Measurements from ENCODE around the gene MID1.

MID1 gene

DNA sequence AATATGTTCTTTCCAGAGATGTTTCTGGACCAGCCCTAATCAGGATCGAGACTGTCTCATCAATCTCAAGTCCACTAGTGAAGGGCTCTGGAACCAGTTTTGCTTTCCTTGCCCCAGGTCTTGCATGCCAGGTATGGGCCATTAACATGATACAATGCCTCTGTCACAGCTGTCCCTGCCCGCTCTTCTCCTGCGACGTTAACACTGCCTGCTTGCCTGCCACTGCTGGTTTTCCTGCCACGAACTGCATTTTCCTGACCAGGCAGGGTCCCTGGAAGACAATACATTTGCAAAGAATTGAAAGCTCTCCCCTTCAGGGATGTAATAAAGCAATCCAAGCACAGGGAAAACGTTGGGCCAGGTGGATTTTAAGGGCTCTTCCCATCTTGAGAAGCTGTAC lies 200.3 kb downstream of the MID1 start:
- no peak for FAIRE-seq

DNA sequence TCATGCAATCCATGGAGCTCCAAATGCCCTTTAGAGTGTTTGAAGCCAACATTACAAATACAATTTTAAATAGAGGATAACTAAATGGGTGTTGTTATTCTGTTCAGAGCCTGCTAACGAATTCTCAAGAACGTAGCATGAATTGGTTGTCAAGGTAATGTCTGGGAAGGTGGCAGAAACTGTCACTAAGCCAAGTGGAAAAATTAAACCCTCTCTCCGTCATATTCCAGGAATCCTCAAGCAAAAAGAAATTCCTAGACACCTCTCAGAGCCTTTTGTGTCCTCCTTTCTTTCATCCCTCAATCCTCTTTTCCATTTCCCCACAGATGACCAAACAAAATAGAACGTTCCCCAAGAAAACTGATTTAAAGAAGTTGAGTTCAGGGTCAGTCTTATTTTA lies 204.0 kb downstream of the MID1 start:
- FAIRE-seq: no peak

DNA sequence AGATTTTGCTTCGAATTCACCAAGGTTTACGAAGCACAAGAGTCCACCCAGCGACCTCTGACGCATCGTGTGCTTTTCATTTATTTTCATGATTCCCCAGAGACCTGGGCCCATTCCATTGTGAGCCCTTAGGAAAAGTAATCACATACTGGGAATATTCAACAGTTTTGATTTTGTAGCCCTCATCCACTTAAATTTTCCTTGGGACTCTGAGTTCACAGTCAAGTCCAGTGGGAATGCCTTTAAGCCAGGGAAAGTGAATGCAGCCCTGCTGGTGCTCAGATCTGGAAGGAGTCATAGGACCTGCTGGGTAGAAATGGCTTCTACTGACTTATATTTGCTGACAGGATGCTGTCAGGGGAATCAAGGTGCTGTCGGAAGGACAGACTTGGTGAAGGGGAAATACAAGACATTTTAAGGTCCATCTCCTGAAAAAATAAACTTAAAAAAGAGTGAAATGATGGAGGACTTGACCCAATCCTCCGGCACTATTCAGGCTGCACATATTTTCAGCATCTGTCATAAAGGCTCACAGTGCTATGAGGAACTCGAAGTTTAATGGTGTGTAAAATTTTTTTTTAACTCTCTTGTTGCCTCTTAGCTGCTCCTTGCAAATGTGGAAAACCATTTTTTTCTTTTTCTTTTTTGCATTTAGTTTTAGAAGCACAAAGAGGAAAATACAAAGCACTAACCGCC lies 204.9 kb downstream of the MID1 start:
- FAIRE-seq: no peak

DNA sequence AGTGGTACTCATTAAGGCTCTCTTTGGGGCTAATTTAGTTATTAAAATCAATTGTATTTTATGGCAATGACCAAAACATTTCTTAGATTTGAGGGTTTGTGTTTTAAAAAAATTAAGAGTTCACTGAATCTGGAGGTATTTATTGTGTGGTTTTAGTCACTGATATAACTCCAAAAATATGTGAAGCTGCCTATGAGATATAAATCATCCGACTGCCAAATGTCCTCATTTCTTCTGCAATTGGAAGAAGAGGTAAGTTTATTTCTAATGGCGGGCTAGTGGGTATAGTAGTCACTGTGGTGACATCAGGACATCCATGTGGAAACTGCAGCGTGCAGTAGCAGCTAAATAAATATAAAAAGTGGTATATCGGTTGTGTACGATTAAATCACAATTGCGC lies 205.5 kb downstream of the MID1 start:
- no peak for FAIRE-seq

DNA sequence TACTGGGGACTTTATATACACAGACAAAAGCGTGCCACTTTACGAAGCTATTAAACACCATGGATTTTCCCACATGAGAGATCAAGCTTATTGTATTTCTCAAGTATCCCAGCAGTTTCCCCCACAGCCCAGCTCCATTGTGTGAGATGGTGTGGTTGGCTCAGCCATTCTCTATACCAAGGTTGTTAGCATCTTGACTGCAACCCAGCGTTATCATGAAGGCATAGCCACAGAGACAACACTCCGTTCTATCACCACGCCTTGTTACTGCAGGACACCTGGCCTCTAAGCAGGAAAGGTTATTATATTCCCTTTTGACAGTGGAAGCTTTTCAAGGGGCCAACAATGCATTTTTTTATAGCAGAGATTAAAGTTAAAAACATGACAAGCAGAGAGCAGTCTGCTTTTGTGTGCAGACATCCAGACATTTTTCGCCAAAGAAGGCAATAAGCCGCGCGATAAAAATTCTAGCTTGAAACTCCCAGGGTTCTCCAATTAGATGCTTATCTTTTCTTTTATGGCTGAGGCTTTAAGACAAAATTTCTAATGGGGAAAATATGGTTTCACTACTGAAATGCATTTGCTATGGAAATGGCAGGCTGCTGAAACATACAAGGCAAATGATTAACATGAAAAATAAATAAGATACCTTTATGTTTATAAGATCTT lies 206.1 kb downstream of the MID1 start:
- FAIRE-seq: no peak

DNA sequence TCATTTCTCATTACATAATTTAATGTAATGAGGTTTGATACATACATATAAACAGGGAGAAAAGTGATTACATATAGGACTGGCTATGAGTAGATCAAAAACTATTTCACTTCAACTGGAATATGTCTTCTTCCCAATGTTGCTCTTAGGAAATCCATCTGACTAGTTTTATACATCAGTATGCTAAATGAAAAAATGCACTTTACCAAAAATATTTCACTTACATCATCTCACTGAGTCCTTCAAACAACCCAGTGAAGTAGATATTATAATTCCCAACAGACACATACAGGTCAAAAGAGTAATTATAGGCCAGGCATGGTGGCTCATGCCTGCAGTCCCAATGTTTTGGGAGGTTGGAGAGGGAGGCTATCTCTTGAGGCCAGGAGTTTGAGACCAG lies 215.9 kb downstream of the MID1 start:
- no peak for FAIRE-seq

DNA sequence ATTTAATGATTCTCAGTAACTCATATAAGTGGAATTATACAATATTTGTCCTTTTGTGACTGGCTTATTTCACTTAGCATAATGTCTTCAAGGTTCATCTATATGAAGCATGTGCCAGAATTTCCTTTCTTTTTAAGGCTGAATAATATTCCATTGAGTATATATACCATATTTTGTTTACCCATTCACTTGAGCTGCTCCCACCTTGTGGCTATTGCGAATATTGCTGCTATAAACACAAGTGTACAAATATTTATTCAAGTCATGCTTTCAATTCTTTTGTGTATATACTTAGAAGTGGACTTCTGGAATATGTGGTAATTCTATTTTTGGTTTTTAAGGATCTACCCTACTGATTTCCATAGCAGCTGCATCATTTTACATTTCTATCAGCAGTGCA lies 219.1 kb downstream of the MID1 start:
- no peak for FAIRE-seq

DNA sequence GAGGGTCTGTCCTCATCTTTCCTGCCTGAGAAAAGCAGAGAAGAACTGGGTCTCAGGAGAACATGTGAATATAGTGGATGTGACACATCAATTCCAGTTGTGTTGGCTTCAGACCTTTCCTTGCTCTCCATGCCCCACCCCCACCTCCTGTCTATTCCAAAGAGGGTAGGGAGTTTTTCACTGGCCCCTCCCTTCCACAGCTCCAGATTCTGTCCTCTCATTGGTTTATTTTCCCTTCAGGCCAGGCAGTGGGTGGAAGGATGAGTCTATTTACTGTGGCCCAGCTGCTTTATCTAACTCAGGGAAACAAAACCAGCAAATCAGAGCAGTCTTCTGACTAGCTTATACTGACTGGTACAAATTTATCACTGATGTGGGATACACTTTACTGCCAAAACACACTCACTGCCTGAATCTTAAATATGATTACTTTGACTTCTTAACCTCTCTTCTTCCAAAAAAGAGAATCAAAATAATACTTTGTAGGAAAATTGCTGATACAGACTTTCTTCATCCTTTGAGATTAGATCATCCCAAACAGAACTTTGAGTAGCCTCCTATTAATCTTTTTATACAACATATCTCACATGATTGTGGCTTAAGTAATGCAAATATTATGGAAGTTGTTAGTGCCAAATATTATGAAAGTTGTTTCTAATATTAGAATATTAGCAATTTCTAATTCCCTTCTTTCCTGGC lies 221.2 kb downstream of the MID1 start:
- FAIRE-seq: no peak

DNA sequence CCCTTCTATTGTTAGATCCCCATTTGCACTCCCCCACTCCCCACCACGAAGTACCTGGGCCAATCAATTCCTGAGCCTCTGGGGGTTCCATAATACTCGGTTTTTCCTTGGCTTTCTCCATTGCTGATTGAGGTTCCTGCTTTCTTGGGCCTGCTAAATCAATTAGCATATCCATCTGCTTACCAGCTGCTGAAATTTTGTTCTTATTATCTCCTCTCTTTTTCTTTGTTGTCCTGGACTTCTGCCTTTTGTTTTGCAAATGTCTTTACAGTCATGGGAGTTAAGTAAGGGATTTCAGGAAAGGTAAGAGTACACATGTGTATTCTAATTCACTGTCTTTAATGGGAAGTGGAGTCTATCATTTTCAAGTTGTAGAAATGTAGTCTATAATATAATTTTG lies 222.2 kb downstream of the MID1 start:
- FAIRE-seq: no peak

DNA sequence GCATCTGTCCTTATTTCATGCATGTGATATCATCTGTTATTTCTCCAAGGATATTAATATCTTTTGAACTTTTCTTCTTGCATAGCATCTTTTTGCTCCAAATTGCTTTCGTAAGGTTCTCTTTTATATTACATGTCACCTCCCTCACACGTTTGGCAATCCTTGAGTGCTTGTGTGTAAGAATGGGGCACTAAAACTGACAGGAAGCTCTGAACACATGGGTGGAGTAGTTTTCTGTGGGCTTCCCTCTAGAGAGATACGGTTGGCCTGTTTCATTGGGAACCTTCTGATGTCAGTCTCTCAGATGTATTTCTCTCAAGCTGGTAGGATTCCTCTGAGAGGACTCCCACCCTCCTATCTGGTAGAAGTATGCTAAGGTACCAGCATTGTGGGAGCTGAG lies 223.0 kb downstream of the MID1 start:
- FAIRE-seq: no peak

DNA sequence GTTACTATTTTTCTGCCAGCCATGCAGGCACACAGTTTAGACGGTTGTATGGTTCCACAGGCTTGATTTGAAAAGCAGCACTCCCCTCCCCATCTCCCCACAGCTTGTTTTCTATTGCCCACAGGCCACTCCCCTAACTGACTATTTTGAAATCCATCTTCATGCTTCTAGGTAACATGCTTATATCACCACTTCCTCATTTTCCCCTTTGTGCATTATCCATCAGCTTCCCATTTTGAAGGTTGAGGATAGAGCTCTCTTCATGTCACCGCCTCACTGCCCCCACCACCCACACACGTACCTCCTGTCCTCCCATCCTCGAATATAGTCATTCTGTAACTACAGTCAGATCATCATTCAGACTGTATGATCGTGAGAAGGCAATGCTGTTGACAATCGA lies 224.7 kb downstream of the MID1 start:
- FAIRE-seq: no peak
